ENCODE results near the gene C2CD4D.

GRCh38 chr1:151858886-151859665 is 19.5 kb upstream of the C2CD4D start:
- TF ChIP-seq CTCF (conservative IDR thresholded peaks at IDR 0.05 in 1 of 2, IDR thresholded peaks at IDR 0.05 in 1 of 2; ENCODE audit: low read depth in 1 of 2, low read length in 2 of 2) (no peak), EZH2 (IDR thresholded peaks at IDR 0.05; ENCODE audit: low read length, missing control alignments) (no peak)
